Measurements from ENCODE around the gene HDAC4. TPM values are rescaled to one million over a fixed set of nuclear protein-coding genes. Genes with fewer than 3 reads are reported as not detected.

The HDAC4 gene
- total and polyA plus RNA-seq, 9 donors = 7.0 to 74.0 (median 46.3) TPM

GRCh38 chr2:239225871-239226561 lies 174.8 kb downstream of the HDAC4 start:
- intact Hi-C loops (cut with DNase I) = loop anchor here in 1 of 4 donors (10.0 kb wide), 1 partner anchor 169 kb away; no protein-coding TSS in a partner anchor
- peak in 2 of 5 donors; percentile 57 to 67 for DNase-seq
- TF ChIP-seq POLR2A (IDR thresholded peaks at IDR 0.05) (no peak), CTCF (IDR thresholded peaks at IDR 0.05) (no peak), EP300 (IDR thresholded peaks at IDR 0.05) (no peak)
- Histone ChIP-seq H3K4me1 (ENCODE audit: insufficient read depth) (peaks cover 36% of the 10 kb centered on the region), H3K27me3 (no peaks in the 10 kb centered on the region), H3K27ac (peak overlapping the region; percentile 16 to 47), H3K9me3 (no peaks in the 10 kb centered on the region), H3K36me3 (no peaks in the 10 kb centered on the region), H3K4me3 (no peak overlapping the region)
- 33 to 47% (median 40%) methylated on average over 13 of the region's 13 CpGs for WGBS, 3 donors

- no peaks in the 10 kb centered on the region for H3K9me3 ChIP-seq
- peak in 1 of 5 donors; percentile 41 for DNase-seq
- TF ChIP-seq POLR2A (IDR thresholded peaks at IDR 0.05) = no peak
- no peak for TF ChIP-seq CTCF (IDR thresholded peaks at IDR 0.05)
- no peak for TF ChIP-seq EP300 (IDR thresholded peaks at IDR 0.05)
- WGBS, 3 donors = 79 to 85% (median 84%) methylated on average over 13 of the region's 13 CpGs
- H3K4me1 ChIP-seq (ENCODE audit: insufficient read depth) = peaks cover 39% of the 10 kb centered on the region
- H3K36me3 ChIP-seq = no peaks in the 10 kb centered on the region
- H3K27ac ChIP-seq = peak overlapping the region; percentile 11 to 47
- H3K27me3 ChIP-seq = no peaks in the 10 kb centered on the region
- no peak overlapping the region for H3K4me3 ChIP-seq
- intact Hi-C loops (cut with DNase I) = loop anchor here in 1 of 4 donors (10.0 kb wide), 1 partner anchor 169 kb away; no protein-coding TSS in a partner anchor
Observed at GRCh38 chr2:239225371-239225851, 175.4 kb downstream of the HDAC4 start.

- TF ChIP-seq CTCF (IDR thresholded peaks at IDR 0.05) (no peak), EP300 (IDR thresholded peaks at IDR 0.05) (no peak), POLR2A (IDR thresholded peaks at IDR 0.05) (no peak)
- Histone ChIP-seq H3K9me3 (no peaks in the 10 kb centered on the region), H3K27me3 (no peaks in the 10 kb centered on the region), H3K4me1 (ENCODE audit: insufficient read depth) (peaks cover 39% of the 10 kb centered on the region), H3K27ac (peak overlapping the region in 1 of 2 donors; percentile 47), H3K4me3 (no peak overlapping the region), H3K36me3 (no peaks in the 10 kb centered on the region)
- intact Hi-C loops (cut with DNase I) = loop anchor here in 1 of 4 donors (10.0 kb wide), 1 partner anchor 170 kb away; no protein-coding TSS in a partner anchor
- no peak for DNase-seq
- 65 to 83% (median 82%) methylated on average over 2 of the region's 2 CpGs for WGBS, 3 donors
Observed at GRCh38 chr2:239224955-239225354, 175.9 kb downstream of the HDAC4 start.

- WGBS, 3 donors = 89 to 92% (median 91%) methylated on average over 13 of the region's 13 CpGs
- no peaks in the 10 kb centered on the region for H3K27me3 ChIP-seq
- H3K4me1 ChIP-seq (ENCODE audit: insufficient read depth) = peaks cover 41% of the 10 kb centered on the region
- intact Hi-C loops (cut with DNase I) = loop anchor here in 1 of 4 donors (10.0 kb wide), 1 partner anchor 171 kb away; no protein-coding TSS in a partner anchor
- no peak overlapping the region for H3K4me3 ChIP-seq
- H3K9me3 ChIP-seq = no peaks in the 10 kb centered on the region
- TF ChIP-seq POLR2A (IDR thresholded peaks at IDR 0.05) (no peak), EP300 (IDR thresholded peaks at IDR 0.05) (no peak), CTCF (IDR thresholded peaks at IDR 0.05) (no peak)
- peak in 1 of 5 donors; percentile 25 for DNase-seq
- H3K27ac ChIP-seq = peak overlapping the region in 1 of 2 donors; percentile 16
- no peaks in the 10 kb centered on the region for H3K36me3 ChIP-seq
Observed at GRCh38 chr2:239224199-239224570, 176.6 kb downstream of the HDAC4 start.
